Mucosa of rectum (tissue), 2 donors: ENCODE results near the gene RPP14.
A peak's percentile ranks its signal among the peaks of the same experiment; 100 is the strongest.
"Not testable (repeated sequence)": the region's sequence is repeated elsewhere in the genome, so short reads cannot be mapped to it uniquely, and the experiment has no call there.

Experiments used
- H3K27ac ChIP-seq, 2 donors: one replicate each; pipeline ENCODE4 v1.7.0; 2013; ENCODE audit warnings: inconsistent platforms in 2 of 2, low read depth in 2 of 2, low read length in 2 of 2
- H3K27me3 ChIP-seq, 2 donors: one replicate each; pipeline ENCODE4 v1.7.0; 2013; ENCODE audit warnings: low read length in 2 of 2; ENCODE audit not compliant: control insufficient read depth in 2 of 2, insufficient read depth in 2 of 2
- H3K36me3 ChIP-seq, 2 donors: one replicate each; pipeline ENCODE4 v1.7.0; 2013; ENCODE audit warnings: low read length in 2 of 2; ENCODE audit not compliant: control insufficient read depth in 2 of 2, insufficient read depth in 2 of 2
- H3K4me1 ChIP-seq, 2 donors: one replicate each; pipeline ENCODE4 v1.7.0; 2013; ENCODE audit warnings: low read length in 2 of 2, mild to moderate bottlenecking in 1 of 2; ENCODE audit not compliant: control insufficient read depth in 2 of 2, insufficient read depth in 2 of 2
- H3K4me3 ChIP-seq, 2 donors: one replicate each; pipeline ENCODE4 v1.7.0; 2013; ENCODE audit warnings: low read length in 2 of 2
- H3K9ac ChIP-seq, 2 donors: one replicate each; pipeline ENCODE4 v1.7.0; 2013; ENCODE audit warnings: low read length in 2 of 2, low read depth in 1 of 2, mild to moderate bottlenecking in 1 of 2
- H3K9me3 ChIP-seq, 2 donors: one replicate each; pipeline ENCODE4 v1.7.0; 2013; ENCODE audit warnings: low read length in 2 of 2; ENCODE audit not compliant: control insufficient read depth in 2 of 2
- donor health status: healthy.
- donor health status: Normal muscosa, but diverticular disease.

RPP14 gene

GRCh38 chr3:58305882-58306711, at the start of gene RPP14, which contains the start of gene HTD2:
TSS of gene RPP14 (plus strand) at chr3:58306245. CDS start at chr3:58310330, 4,085 bp downstream.
TSS of gene HTD2 (plus strand) at chr3:58306520. CDS start at chr3:58317614, 11,094 bp downstream.
- no peaks in the 10 kb centered on the region for H3K9me3 ChIP-seq
- peaks cover 18% of the 10 kb centered on the region in 2 donors for H3K4me1 ChIP-seq
- peak within 1 kb of the TSS; percentile 96 to 97 for H3K4me3 ChIP-seq
- H3K27me3 ChIP-seq, result peaks cover 0 to 3% of the 10 kb centered on the region in 2 donors
- peak within 1 kb of the TSS; percentile 97 to 98 for H3K27ac ChIP-seq
- H3K9ac ChIP-seq, result peak within 1 kb of the TSS; percentile 92 to 97
- peaks cover 10 to 20% of the 10 kb centered on the region in 2 donors for H3K36me3 ChIP-seq

- H3K27ac ChIP-seq, result no peak overlapping the region
- H3K4me1 ChIP-seq, result peaks cover 0 to 12% of the 10 kb centered on the region in 2 donors
- no peak overlapping the region for H3K4me3 ChIP-seq
- H3K27me3 ChIP-seq, result no peaks in the 10 kb centered on the region
- no peak overlapping the region for H3K9ac ChIP-seq
- H3K36me3 ChIP-seq, result peaks cover 3 to 17% of the 10 kb centered on the region in 2 donors
- H3K9me3 ChIP-seq, result no peaks in the 10 kb centered on the region
Observed at GRCh38 chr3:58256511-58256910, 49.5 kb upstream of the RPP14 start.

- Histone ChIP-seq H3K27me3 (no peaks in the 10 kb centered on the region), H3K27ac (no peak overlapping the region), H3K9me3 (no peaks in the 10 kb centered on the region), H3K36me3 (peaks cover 3 to 17% of the 10 kb centered on the region in 2 donors), H3K4me1 (peaks cover 0 to 6% of the 10 kb centered on the region in 2 donors), H3K9ac (no peak overlapping the region), H3K4me3 (no peak overlapping the region)
Observed at GRCh38 chr3:58258392-58259055, 47.5 kb upstream of the RPP14 start.

GRCh38 chr3:58260261-58260731, 45.7 kb upstream of the RPP14 start:
- H3K9ac ChIP-seq, result no peak overlapping the region
- no peaks in the 10 kb centered on the region for H3K27me3 ChIP-seq
- no peaks in the 10 kb centered on the region for H3K4me1 ChIP-seq
- no peak overlapping the region for H3K4me3 ChIP-seq
- H3K9me3 ChIP-seq, result no peaks in the 10 kb centered on the region
- peaks cover 3 to 17% of the 10 kb centered on the region in 2 donors for H3K36me3 ChIP-seq
- H3K27ac ChIP-seq, result no peak overlapping the region

- Histone ChIP-seq H3K4me1 (no peaks in the 10 kb centered on the region), H3K4me3 (no peak overlapping the region), H3K27ac (no peak overlapping the region), H3K36me3 (peaks cover 3 to 17% of the 10 kb centered on the region in 2 donors), H3K9ac (no peak overlapping the region), H3K27me3 (no peaks in the 10 kb centered on the region), H3K9me3 (no peaks in the 10 kb centered on the region)
Observed at GRCh38 chr3:58260733-58261132, 45.3 kb upstream of the RPP14 start.

- H3K9ac ChIP-seq, result no peak overlapping the region
- no peak overlapping the region for H3K27ac ChIP-seq
- no peak overlapping the region for H3K4me3 ChIP-seq
- H3K27me3 ChIP-seq, result no peaks in the 10 kb centered on the region
- peaks cover 0 to 20% of the 10 kb centered on the region in 2 donors for H3K36me3 ChIP-seq
- no peaks in the 10 kb centered on the region for H3K9me3 ChIP-seq
- H3K4me1 ChIP-seq, result no peaks in the 10 kb centered on the region
Observed at GRCh38 chr3:58261954-58262666, 43.9 kb upstream of the RPP14 start.

GRCh38 chr3:58266577-58266976, 39.5 kb upstream of the RPP14 start:
- Histone ChIP-seq H3K9ac (no peak overlapping the region), H3K4me3 (no peak overlapping the region), H3K4me1 (no peaks in the 10 kb centered on the region), H3K9me3 (no peaks in the 10 kb centered on the region), H3K27ac (no peak overlapping the region), H3K27me3 (no peaks in the 10 kb centered on the region), H3K36me3 (peaks cover 5 to 20% of the 10 kb centered on the region in 2 donors)

GRCh38 chr3:58267543-58267942, 38.5 kb upstream of the RPP14 start:
- H3K27me3 ChIP-seq, H3K9me3 ChIP-seq, H3K27ac ChIP-seq, H3K4me3 ChIP-seq, H3K4me1 ChIP-seq, H3K9ac ChIP-seq: not testable (repeated sequence)
- H3K36me3 ChIP-seq, result peaks cover 5 to 20% of the 10 kb centered on the region in 2 donors

- Histone ChIP-seq H3K9ac (no peak overlapping the region), H3K27me3 (no peaks in the 10 kb centered on the region), H3K9me3 (no peaks in the 10 kb centered on the region), H3K4me1 (peaks cover 0 to 5% of the 10 kb centered on the region in 2 donors), H3K4me3 (no peak overlapping the region), H3K27ac (no peak overlapping the region), H3K36me3 (peaks cover 8 to 23% of the 10 kb centered on the region in 2 donors)
Observed at GRCh38 chr3:58269356-58269755, 36.7 kb upstream of the RPP14 start.
